OCI-LY3 (cell line): ENCODE data around the gene N4BP3.

Source experiments
- CTCF ChIP-seq: fragments of 200-600, 300-600 bp; sonication (generic); IDR thresholded peaks from 2 replicates; pipeline ENCODE4 v1.5.1; 2014; ENCODE audit warnings: antibody characterized with exemption, low read length, low read depth
- EZH2phosphoT487 ChIP-seq: fragments of 200-600 bp; shearing (Covaris generic); IDR thresholded peaks from 2 replicates; pipeline ENCODE4 v1.6.1; 2018; ENCODE audit warnings: antibody characterized with exemption, mixed run types, low read depth

- TF ChIP-seq CTCF = no peak
- TF ChIP-seq EZH2phosphoT487 = no peak
Observed at GRCh38 chr5:178113841-178114324, 551 bp downstream of the N4BP3 start.
